ENCODE measurements around the gene RAD51B. TPM values are rescaled to one million over a fixed set of nuclear protein-coding genes. Genes with fewer than 3 reads are reported as not detected.

RAD51B gene
- total RNA-seq, 3 donors from 2014 or later, result 10.6 to 77.6 (median 33.8) TPM

DNA sequence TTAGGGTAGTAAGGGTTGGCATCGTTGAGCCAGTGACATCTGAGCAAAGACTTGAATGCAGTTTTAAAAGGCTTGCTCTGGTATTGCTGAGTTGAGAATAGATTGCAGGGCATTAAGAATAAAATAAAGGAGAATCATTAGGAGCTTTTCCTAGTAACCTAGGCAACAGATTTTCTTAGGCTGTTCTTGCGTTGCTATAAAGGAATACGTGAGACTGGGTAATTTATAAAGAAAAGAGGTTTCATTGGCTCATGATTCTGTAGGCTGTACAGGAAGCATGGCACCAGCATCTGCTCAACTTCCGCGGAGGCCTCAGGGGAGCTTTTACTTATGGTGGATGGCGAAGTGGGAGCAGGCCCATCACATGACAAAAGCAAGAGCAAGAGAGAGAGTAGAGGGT, 97.4 kb downstream of the RAD51B start:
- no peaks in the 10 kb centered on the region for H3K27me3 ChIP-seq
- H3K27ac ChIP-seq, result no peak overlapping the region
- no peaks in the 10 kb centered on the region for H3K4me1 ChIP-seq
- no peak for DNase-seq (ENCODE audit: low spot score in 2 of 2)
- TF ChIP-seq POLR2AphosphoS5 (IDR thresholded peaks at IDR 0.05) (no peak), POLR2A (IDR thresholded peaks at IDR 0.05) (no peak), CTCF (IDR thresholded peaks at IDR 0.05) (no peak)
- intact Hi-C loops (cut with DNase I; ENCODE audit: low total_unique reads), result no loop called here
- H3K36me3 ChIP-seq, result no peaks in the 10 kb centered on the region
- H3K4me3 ChIP-seq, result no peak overlapping the region
- H3K9me3 ChIP-seq, result no peaks in the 10 kb centered on the region

GRCh38 chr14:67918838-67919237, 99.3 kb downstream of the RAD51B start:
- Histone ChIP-seq H3K36me3 (no peaks in the 10 kb centered on the region), H3K4me1 (no peaks in the 10 kb centered on the region), H3K9me3 (no peaks in the 10 kb centered on the region), H3K4me3 (no peak overlapping the region), H3K27ac (no peak overlapping the region), H3K27me3 (no peaks in the 10 kb centered on the region)
- no peak for DNase-seq (ENCODE audit: low spot score in 2 of 2)
- no peak for TF ChIP-seq POLR2AphosphoS5 (IDR thresholded peaks at IDR 0.05)
- TF ChIP-seq POLR2A (IDR thresholded peaks at IDR 0.05), result no peak
- TF ChIP-seq CTCF (IDR thresholded peaks at IDR 0.05), result no peak
- intact Hi-C loops (cut with DNase I; ENCODE audit: low total_unique reads), result no loop called here

DNA sequence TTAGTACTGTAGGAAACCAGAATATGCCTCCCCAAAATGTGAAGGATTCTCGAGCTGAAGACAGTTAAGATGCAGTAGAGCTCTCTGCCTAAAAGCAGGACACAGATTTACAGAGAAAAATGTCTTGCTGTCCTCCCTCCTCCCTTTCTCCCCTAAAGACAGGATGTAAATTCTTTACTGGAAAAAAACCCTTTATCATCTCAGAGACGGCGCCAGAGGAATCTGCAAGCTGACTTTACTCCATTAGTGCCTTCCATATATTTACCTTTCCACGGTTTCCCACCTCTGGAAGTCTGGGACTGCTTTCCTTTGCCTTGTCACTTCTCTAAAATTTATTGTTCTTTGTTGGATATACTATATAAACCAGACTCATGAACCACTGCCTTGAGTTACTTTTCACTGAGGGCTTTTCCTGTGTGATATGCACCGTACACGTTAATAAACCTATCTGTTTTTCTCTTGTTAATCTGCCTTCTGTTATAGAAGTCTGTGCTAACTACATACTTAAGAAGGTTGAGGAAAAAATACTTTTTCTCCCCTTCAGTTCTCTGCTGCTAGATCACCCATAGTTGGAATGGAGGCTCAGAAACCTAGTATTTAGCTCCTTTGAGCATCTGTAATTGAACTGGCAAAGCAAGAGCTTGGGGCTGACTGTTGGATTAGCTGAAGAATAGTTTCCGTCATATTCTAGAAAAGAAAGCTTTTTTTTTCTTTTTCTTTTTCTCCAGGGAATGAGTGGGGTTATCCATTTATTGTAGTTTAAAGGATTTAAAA, 99.9 kb downstream of the RAD51B start:
- Histone ChIP-seq H3K27me3 (no peaks in the 10 kb centered on the region), H3K9me3 (no peaks in the 10 kb centered on the region), H3K4me3 (no peak overlapping the region), H3K4me1 (no peaks in the 10 kb centered on the region), H3K27ac (no peak overlapping the region), H3K36me3 (no peaks in the 10 kb centered on the region)
- no peak for DNase-seq (ENCODE audit: low spot score in 2 of 2)
- intact Hi-C loops (cut with DNase I; ENCODE audit: low total_unique reads), result no loop called here
- TF ChIP-seq POLR2AphosphoS5 (IDR thresholded peaks at IDR 0.05), result no peak
- TF ChIP-seq POLR2A (IDR thresholded peaks at IDR 0.05), result no peak
- TF ChIP-seq CTCF (IDR thresholded peaks at IDR 0.05), result no peak

GRCh38 chr14:67926821-67927220, 107.2 kb downstream of the RAD51B start:
- H3K4me1 ChIP-seq, result no peaks in the 10 kb centered on the region
- no peak overlapping the region for H3K27ac ChIP-seq
- no peaks in the 10 kb centered on the region for H3K27me3 ChIP-seq
- no peak for TF ChIP-seq CTCF (IDR thresholded peaks at IDR 0.05)
- TF ChIP-seq POLR2A (IDR thresholded peaks at IDR 0.05), result no peak
- no peak for TF ChIP-seq POLR2AphosphoS5 (IDR thresholded peaks at IDR 0.05)
- H3K4me3 ChIP-seq, result no peak overlapping the region
- intact Hi-C loops (cut with DNase I; ENCODE audit: low total_unique reads), result no loop called here
- H3K36me3 ChIP-seq, result no peaks in the 10 kb centered on the region
- H3K9me3 ChIP-seq, result peaks cover 0 to 20% of the 10 kb centered on the region in 2 donors
- no peak for DNase-seq (ENCODE audit: low spot score in 2 of 2)

DNA sequence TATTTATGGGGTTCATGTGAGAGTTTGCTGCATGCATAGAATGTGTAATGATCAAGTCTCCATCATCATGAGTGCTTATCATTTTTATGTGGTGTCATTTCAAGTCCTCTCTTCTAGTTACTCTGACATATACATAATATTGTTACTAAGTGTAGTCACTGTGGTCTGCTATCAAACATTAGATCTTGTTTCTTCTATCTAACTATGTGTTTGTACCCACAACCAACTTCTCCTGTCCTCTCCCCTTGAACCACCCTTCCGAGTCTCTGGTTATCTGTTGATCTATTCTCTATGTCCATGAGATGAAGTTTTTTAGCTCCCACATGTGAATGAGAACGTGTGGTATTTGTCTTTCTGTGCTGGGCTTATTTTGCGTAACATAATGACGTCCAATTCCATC, 107.7 kb downstream of the RAD51B start:
- Histone ChIP-seq H3K4me3 (no peak overlapping the region), H3K36me3 (no peaks in the 10 kb centered on the region), H3K27me3 (no peaks in the 10 kb centered on the region), H3K4me1 (no peaks in the 10 kb centered on the region), H3K27ac (no peak overlapping the region), H3K9me3 (peaks cover 0 to 20% of the 10 kb centered on the region in 2 donors)
- TF ChIP-seq POLR2A (IDR thresholded peaks at IDR 0.05), result no peak
- TF ChIP-seq CTCF (IDR thresholded peaks at IDR 0.05), result no peak
- TF ChIP-seq POLR2AphosphoS5 (IDR thresholded peaks at IDR 0.05), result no peak
- intact Hi-C loops (cut with DNase I; ENCODE audit: low total_unique reads), result no loop called here
- no peak for DNase-seq (ENCODE audit: low spot score in 2 of 2)
